ENCODE data around the gene LRMDA.

LRMDA gene

DNA sequence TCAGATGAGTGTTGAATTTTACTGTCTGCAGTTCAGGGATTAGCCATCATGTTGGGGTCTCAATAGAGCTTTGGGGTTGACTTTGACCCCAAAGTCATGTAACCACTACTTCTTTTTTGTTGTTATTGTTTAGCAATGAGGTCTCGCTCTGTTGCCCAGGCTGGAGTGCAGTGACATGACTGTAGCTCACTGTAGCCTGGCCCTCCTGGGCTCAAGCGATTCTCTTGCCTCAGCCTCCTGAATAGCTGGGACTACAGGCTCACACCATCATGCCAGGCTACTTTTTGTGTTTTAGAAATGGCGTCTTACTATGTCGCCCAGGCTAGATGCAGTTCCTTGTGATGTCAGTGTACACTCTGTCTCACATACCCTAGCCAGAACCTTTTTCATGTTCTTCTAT, 598.4 kb downstream of the LRMDA start:
- DNase-seq (ENCODE audit: low spot score) = no peak

DNA sequence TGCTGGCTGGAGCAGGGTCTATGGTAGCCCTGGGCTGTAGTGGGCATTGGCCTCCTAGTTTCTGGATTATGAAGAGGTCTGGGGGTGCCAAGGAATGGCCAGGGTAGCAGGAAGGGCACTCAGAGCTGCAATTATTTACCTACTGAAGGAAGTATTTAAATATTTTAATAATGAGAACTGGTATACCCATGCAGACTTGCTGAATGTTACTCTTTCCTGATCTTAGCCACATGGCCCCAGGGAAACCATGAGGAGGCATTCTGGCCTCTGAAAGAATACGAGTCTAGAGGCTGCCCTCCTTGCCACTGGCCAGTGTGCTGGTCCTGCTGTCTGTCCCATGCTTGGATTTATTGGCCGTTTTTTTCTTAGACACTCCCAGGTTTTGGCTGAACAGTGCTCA, 599.7 kb downstream of the LRMDA start:
- DNase-seq (ENCODE audit: low spot score) = no peak

DNA sequence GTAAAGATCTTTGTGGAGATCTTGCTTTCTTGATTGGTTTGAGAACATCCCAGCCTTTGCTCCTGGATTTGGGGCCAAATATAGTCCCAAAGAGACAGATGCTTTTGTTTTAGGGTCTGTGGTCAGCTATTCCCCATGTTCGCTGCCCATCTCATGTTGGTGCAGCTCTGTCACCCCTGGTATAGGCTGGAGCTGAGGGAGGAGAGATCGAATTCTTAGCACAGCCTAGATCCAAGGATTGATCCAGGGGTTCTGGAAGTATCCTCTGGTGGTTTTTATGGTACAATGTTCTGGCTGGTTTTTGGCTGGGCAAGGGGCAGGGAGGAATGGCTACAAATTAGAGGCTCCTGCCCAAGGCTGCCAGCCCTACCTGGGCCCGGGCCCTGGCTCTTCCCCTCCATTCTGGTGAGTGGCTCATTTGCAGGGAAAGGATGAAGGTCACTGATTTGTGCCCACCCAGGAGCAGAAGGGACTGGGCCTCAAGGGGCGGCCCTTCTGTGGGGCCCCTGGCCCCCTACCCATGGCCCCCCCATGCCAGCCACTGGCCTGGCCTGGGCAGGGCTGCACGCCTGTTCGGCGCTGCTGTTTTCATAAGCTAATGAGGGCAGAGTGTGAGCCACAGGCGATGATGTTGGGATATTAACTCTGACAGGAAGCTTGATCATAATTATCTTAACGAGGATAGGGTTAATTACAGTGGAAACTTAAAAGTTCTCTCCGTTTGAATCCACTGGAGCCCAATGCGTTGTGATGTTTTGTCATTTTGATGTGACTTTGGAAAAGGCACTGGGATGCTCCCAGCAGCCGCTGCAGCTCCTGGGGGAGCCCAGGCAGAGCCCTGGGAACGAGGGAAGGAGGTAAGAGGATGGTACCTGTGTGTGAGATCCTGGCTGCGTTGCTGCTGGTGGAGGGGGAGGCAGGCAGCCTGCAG, 600.6 kb downstream of the LRMDA start:
- no peak for DNase-seq (ENCODE audit: low spot score)

DNA sequence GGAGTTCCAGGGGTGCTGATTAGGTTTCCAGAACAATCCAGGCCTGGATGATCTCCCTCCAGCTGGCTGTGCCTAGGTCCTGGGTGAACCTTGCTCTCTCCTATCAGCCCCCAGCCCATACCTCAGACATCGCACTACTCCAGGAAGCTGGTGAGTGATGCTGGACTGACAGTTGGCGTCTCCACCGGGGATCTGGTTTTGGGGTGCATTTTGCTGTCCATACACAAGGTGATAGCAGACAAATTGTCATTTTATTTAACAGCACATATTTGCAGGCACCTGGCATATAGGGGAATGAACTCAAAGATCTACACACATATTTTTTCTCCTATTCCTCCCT, 601.2 kb downstream of the LRMDA start:
- no peak for DNase-seq (ENCODE audit: low spot score)

DNA sequence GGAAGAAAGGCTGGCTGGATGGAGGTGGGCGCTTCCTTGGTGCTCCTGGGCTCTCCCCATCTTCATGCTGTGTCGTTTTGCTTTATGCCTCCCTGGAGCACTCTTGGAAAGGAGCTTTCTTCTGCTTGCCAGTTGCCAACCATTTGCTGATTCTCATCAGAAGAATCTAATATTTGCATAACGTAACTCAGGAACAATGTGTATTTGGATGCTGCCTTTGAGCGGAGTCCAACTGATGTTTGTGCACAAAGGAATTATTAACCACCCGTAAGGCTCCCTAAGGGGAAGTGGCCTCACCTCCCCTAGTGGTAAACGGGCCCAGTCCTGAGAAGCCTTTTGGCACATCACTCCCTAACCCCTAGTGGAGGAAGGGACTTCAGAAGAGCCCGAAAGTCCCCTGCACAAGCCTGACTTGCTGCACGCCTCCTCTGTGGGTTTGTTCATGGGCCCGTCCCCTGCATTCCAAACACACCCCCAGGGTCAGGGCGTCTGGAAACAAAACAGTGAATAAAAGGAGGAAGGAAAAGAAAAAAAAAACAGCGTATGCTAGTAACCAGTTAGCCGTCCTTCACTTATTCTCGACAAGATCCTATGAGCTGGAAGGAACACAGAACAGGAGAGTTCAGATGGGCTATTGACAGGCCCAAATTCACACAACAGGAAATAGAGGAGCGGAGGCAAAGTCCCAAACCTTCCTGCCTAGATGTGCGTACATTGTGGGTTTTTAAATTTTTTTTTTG, 602.2 kb downstream of the LRMDA start:
- no peak for DNase-seq (ENCODE audit: low spot score)

DNA sequence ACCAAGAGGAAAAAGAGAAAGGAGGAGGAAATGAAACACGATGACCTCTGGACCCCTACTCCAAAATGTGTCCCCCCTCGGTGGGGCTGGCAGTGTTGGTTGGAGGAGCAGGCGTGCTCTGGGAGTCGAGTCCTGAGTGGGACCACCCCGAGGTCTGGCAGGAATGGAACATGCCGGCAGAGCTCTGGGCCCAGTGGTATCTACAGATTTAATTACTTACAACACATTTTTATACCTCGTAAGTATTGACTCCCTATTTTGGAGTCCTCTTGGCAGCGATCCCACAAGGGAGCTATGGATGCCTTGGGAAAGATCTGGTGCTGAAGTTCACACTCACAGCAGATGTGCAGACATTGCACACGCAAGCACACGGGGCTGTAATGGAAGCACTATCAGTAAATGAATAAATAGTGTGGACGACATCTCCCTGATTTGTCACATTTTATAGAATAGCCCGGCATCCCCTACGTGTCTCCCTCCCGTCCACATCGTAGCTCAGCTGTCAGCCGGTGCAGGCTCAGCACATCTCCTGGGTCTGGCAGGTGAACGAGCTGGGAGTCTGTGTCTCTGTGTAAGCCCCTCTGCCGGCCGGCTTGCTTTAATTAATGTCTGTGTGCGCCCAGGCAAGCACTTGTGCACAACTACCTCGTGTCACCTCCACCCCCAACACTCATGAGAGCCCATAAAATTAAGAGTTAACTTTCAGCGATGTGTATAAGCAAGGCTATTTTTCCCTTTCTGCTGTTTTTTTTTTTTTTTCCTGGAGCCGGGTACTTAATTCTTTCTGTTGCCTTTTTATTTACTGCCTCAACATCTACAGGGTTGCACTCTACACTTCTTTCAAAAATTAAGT, 603.2 kb downstream of the LRMDA start:
- no peak for DNase-seq (ENCODE audit: low spot score)

DNA sequence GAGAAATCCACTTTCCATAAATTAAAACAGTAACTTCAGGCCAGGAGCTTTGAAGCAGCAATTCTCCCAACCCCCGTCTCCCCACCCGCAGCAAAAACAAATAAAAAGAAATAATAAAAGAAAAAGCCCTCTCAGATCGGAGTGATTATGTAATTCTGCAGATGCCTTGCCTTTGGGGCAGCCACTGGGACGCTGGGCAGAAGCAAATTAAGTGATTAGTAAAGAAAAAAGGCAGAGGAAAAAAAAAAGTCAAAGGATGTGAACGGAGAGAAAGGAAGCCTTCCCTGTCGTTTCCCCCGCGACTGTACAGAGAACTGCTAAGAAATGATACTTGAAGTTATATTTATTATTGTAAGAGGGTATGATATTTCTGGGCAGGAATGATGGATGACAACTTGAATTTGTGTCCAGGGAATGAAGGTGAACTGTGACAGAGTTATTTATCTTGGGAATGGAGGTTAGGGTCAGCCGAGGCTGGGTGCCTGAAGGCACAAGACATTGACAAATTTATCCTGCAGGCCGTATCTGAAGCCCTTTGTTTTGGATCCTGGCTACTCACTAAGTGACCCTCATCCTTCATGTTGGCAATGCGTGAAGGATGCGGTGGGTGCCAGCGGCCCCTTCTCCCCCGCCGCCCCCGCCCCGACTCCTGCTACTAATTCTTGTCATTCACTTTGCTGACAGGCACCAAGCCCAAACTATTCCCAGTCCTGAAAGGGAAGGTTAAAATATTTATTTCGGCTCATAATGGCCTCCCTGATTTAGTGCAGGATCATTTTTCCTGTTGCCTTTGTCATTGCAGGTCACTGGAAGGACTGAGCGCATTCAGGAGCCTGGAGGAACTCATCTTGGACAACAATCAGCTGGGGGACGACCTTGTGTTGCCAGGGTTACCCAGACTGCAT, 604.0 kb downstream of the LRMDA start:
- no peak for DNase-seq (ENCODE audit: low spot score)

DNA sequence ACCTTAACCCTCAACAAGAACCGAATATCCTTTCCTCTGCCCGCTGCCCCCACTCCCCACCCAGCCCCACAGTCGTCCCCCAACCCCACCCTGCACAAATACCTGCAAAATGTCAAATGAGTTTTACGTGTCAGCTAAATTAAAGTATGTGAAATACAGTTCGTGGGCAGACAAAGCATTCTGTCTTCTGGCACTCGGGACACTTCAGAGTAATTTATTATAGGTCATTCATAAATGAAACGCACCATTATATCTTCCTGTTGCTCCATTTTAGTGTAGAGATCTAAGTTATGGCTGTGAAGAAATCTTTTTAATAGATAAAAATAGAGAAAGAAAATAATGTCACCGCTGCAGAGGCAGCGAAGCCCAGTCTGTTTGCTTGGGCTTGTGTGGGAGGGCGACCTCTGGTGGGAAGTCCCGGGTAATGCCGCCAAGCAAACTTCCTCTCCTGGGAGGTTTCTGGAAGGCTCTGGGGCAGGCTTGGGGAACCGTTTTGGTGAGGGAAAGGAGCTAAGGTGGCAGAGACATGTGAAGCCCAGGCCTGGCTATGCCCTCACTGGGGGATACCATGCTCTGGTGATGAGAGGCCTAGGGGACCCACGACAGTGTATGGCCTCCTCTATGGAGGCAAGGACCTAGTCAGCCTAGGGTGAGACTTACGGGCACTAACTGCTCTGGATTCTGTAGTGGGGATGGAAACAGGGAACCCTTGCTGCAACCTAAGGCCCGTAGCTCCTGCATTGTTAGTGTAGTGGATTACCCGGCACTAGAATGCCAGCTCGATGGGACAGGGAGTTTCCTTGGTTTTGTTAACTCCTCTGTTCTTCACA, 604.9 kb downstream of the LRMDA start:
- DNase-seq (ENCODE audit: low spot score) = peak; percentile 53

DNA sequence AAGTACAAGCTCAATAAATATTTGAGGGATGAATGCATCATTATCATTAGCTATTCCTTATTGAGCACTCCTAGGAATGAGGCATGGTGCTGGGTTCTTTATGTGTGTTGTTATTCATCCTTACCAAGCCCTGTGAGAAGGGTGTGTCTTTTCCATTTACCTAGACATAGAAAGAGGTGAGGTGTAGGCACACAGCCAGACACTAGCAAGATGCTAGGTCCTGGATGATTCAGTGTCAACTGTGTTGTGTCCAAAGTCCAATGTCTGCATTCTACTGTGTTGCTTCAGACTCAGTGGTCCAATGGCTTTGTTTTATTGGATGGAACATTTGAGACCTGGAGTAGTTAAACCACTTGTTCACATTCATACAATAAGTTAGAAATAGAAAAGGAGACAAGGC, 605.5 kb downstream of the LRMDA start:
- no peak for DNase-seq (ENCODE audit: low spot score)

DNA sequence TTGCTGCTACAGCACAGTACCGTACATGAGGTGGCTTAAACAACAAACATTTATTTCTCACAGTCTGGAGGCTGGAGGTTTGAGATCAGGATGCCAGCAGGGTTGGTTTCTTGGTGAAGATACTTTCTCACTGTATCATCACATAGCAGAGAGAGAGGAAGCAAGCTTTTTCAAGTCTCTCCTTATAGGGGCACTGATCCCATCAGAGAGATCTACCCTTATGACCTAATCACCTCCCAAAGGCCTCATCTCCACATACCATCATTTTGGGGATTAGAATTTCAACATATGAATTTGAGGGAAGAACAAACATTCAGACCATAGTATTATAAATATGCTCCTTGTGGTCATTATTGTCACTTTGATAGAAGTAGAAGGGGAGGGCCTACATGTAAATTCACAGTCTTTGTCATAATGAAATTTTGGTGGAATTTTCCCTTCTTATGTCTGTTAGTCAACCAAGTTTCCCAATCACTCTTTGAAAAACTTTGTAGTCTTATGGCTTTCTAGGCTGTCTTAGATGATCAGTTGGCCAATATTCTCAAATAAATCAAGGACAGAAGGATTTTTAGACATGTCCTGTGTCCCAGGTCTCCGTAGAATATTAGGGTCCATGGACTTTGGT, 606.2 kb downstream of the LRMDA start:
- no peak for DNase-seq (ENCODE audit: low spot score)

DNA sequence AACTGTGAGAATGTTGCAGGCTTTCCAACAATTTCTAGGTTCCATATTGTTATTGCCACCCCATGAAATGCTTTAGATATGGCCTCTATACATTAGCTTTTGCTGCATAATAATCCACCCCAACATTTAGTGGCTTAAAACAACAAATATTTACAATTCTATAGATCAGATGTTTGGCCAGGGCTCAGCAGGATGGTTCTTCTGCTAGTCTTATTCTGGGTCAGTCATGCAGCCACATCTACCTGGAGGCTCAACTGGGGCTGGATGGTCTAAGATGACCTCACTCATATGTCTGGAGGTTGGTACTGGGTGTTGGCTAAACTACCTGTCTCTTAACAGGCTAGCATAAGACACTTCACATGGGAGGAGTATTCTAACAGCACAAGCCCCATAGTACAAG, 607.3 kb downstream of the LRMDA start:
- DNase-seq (ENCODE audit: low spot score) = no peak

DNA sequence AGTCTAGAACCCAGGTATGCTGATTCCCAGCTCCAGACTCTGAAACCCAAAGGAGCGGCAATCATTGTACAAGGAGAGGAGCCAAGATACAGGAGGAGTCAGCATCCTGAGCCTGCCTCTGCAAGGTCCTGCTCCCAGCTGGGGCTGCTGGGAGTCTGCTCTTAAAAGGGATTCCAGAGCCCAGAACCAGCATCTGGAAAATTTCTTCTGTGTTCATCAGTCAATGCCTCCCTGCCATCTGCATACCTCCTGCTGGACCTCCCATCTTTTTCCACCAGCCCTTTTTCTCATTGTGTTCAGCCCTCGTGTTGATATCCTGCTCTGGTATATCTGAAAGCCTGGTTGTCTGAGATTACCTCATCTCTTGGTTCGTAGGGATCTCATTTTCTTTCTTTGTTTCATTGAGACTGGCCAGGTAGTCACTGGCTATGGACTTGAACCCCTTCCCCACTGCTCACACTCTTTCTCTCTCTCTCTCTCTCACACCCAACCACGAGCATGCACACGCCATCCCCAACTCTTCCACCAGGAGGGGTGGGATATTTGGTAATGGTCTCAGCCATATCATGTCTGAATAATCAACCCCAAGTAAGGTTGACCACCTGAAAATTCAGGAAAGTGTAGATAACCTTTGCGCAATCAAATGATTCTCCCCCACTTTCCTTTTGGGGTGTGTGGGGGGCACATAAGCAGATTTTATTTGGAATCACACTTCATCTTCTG, 608.8 kb downstream of the LRMDA start:
- no peak for DNase-seq (ENCODE audit: low spot score)

DNA sequence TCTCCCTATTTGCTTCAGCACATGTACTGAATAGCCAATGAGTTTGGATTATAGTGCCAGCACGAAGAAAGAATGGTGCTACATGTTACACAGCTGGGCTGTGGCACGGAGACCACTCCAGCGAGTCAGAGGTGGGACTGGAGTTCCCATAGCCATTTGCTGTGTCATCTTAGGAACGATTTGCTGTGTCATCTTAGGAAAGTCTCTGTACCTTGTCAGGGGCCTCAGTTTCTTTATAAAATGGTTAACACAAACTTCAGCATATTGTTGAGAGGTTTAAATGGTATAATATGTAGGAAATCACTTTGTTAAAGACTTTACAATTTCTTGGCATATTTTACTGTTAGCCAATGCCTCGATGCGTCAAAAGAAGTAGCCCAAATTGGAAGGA, 609.4 kb downstream of the LRMDA start:
- no peak for DNase-seq (ENCODE audit: low spot score)

DNA sequence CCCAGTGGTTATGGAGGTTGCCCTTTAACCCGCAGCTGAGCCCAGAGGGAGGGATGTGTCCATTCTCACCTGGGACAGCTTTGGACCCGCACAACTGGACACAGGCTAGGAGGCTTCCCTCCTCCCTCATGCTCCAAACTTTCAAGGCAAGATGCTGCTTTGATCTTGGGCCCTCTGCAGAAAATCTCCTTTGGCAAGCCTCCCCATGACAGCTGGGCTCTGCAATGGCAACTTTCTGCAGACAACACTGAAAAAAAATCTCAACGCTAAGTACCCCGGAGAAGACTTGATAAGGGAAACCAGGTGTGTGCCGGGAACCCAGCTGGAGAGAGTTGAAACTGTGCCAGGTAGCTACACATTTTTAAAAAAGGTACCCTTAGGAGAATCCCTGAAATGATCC, 610.1 kb downstream of the LRMDA start:
- no peak for DNase-seq (ENCODE audit: low spot score)

DNA sequence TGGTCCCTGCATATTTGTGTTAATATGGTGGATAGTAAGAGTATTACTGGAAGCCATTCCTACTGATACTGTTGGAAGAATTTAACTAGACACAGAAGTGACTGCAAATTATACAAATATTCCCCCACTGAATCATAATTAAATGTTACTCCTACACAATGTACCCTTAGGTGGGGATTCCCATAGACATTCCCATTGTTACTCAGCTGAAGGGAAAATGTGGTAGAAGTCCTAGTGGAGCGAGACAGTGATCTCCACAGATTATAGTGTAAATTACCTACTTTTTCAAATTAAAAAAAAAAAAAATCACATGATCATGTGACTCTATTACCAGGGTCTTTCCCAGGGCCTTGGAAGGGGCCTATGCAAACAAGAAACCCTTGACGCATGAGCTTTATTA, 611.8 kb downstream of the LRMDA start:
- DNase-seq (ENCODE audit: low spot score) = no peak

DNA sequence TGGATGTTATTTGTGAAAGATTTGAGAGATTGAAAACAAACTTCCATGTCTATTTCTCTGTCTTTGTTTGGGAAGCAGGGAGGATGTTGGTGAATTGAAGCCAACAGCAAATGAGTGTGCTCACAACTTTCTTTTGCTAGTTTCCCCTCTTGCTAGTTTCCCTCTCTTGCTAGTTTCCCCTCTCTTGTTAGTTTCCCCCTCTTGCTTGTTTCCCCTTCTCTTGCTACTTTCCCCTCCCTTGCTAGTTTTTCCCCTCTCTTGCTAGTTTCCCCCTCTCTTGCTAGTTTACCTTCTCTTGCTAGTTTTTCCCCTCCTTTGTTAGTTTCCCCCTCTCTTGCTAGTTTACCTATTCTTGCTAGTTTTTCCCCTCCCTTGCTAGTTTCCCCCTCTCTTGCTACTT, 613.3 kb downstream of the LRMDA start:
- DNase-seq (ENCODE audit: low spot score) = no peak

DNA sequence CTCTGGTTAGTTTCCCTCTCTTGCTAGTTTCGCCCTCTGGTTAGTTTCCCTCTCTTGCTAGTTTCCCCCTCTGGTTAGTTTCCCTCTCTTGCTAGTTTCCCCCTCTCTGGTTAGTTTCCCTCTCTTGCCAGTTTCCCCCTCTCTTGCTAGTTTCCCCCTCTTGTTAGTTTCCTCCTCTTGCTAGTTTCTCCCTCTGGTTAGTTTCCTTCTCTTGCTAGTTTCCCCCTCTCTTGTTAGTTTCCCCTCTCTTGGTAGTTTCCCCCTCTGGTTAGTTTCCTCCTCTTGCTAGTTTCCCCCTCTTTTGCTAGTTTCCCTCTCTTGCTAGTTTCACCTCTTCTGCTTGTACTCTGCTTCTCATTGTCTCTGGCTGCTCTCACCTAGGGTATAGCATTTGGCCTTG, 613.8 kb downstream of the LRMDA start:
- DNase-seq (ENCODE audit: low spot score) = no peak

DNA sequence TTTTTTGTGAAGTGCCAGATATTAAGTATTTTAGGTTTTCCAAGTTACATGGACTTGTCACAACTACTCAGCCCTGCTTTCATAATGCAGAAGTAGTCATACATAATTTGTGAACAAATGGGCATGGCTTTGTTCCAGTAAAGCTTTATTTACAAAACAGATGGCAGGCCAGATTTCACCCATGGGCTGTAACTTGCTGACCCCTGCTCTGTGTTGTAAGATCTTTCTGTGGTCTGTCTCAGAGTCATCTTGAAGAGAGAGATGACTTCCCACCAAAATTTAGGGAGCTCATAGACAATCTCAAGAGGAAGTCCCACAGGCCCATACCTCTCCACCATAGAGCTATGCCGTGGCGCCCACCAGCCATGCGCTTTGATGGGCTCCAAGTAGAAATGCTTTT, 616.1 kb downstream of the LRMDA start:
- DNase-seq (ENCODE audit: low spot score) = no peak

DNA sequence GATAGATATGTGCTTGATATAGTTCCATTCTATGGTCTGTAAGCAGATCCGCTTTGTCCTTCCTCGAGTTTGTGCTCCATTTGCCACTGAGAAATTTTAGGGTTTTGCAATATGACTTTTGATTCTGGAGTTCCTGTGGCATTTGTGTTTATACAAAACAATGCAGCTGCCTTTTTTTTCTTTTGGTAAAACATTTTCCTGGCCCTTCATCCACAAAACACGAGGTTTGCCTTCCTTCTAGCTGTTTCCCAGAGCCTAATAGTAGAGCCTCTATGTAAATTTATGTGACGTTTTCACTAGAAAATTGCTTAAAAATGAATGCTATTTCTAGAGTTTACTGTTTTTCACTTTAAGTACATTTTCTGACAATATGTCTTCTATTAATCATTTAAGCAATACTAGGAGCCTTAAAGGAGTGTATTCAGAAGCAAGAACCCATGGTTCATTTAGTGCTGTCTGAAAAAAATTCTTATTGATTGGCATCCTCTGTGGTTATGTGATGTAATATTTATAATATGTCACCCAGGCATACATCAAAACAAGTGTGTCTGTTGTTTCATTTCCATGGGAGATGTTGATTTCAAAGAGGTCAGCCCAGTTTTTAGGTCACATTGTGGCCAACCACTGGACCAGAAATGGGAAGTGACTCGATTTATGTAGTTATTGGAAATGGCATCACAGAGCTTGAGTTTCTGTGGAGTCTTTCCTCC, 618.3 kb downstream of the LRMDA start:
- no peak for DNase-seq (ENCODE audit: low spot score)

Data from germinal center (tissue), 1 donor.